Mucosa of rectum (tissue), 2 donors: ENCODE data around the gene DRICH1.
"Not testable (repeated sequence)": the region's sequence is repeated elsewhere in the genome, so short reads cannot be mapped to it uniquely, and the experiment has no call there.

ENCODE experiments used
- H3K27ac ChIP-seq, 2 donors: one replicate each; pipeline ENCODE4 v1.7.0; 2013; ENCODE audit warnings: inconsistent platforms in 2 of 2, low read depth in 2 of 2, low read length in 2 of 2
- H3K27me3 ChIP-seq, 2 donors: one replicate each; pipeline ENCODE4 v1.7.0; 2013; ENCODE audit warnings: low read length in 2 of 2; ENCODE audit not compliant: control insufficient read depth in 2 of 2, insufficient read depth in 2 of 2
- H3K36me3 ChIP-seq, 2 donors: one replicate each; pipeline ENCODE4 v1.7.0; 2013; ENCODE audit warnings: low read length in 2 of 2; ENCODE audit not compliant: control insufficient read depth in 2 of 2, insufficient read depth in 2 of 2
- H3K4me1 ChIP-seq, 2 donors: one replicate each; pipeline ENCODE4 v1.7.0; 2013; ENCODE audit warnings: low read length in 2 of 2, mild to moderate bottlenecking in 1 of 2; ENCODE audit not compliant: control insufficient read depth in 2 of 2, insufficient read depth in 2 of 2
- H3K4me3 ChIP-seq, 2 donors: one replicate each; pipeline ENCODE4 v1.7.0; 2013; ENCODE audit warnings: low read length in 2 of 2
- H3K9ac ChIP-seq, 2 donors: one replicate each; pipeline ENCODE4 v1.7.0; 2013; ENCODE audit warnings: low read length in 2 of 2, low read depth in 1 of 2, mild to moderate bottlenecking in 1 of 2
- H3K9me3 ChIP-seq, 2 donors: one replicate each; pipeline ENCODE4 v1.7.0; 2013; ENCODE audit warnings: low read length in 2 of 2; ENCODE audit not compliant: control insufficient read depth in 2 of 2
- donor health status: healthy.
- donor health status: Normal muscosa, but diverticular disease.

The DRICH1 gene

DNA sequence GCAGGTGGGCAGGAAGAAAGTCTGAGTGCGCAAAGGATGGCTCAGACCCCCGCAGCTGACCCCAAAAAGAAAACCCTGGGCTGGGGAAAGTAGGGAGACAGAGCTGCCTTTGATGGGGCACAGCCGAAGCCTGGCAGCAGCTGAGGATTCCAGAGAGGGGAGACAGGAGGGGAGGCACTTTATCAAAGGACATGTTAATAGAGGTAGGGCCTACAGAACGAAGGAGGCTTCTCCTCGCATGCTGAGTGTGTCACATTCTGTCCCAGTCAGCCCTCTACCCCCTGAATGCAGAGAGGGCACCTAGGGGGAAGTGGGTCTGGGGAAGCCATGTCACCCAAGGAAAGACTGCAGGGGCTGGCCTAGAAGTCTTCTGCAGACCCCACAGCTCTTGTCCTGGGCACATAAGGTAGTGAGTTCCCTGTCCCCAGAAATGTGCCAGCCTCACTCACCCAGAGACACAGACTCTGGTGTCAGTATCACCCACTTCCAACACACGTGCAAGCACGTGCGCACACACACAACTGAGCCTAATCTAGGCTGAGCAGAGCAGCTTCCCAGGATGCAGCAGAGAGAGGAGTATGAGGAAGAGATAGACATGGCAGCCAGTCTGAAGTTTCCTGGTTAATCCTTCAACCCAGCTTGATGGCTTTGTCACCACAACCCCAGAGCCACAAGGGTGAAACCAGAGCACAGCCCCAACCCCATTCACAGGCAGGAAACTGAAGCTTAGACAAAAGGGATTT is 40.4 kb upstream of the DRICH1 start:
- not testable (repeated sequence) for H3K9me3 ChIP-seq, H3K27me3 ChIP-seq, H3K9ac ChIP-seq, H3K4me3 ChIP-seq, H3K27ac ChIP-seq, H3K4me1 ChIP-seq, H3K36me3 ChIP-seq

DNA sequence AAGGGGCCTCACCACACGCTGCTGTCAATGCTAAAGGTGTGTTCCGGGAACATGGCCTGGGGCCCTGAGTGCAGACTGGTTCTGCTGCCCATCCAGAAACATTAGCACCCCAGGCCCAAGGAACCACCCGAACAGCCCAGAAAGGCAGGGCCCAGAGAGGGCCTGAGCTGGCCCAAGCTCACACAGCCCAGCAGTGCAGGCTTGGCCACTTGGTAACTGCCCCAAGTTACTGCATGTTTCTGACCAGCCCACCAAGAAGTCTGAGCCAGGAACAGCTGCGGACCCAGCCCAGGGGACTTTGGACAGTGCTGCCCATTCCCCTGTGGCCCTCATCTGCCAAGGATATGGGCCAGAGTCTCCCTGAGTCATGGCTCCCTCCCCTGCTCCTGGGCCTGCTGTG is 39.3 kb upstream of the DRICH1 start:
- H3K27ac ChIP-seq, H3K36me3 ChIP-seq, H3K9me3 ChIP-seq, H3K4me3 ChIP-seq, H3K27me3 ChIP-seq, H3K9ac ChIP-seq, H3K4me1 ChIP-seq: not testable (repeated sequence)

DNA sequence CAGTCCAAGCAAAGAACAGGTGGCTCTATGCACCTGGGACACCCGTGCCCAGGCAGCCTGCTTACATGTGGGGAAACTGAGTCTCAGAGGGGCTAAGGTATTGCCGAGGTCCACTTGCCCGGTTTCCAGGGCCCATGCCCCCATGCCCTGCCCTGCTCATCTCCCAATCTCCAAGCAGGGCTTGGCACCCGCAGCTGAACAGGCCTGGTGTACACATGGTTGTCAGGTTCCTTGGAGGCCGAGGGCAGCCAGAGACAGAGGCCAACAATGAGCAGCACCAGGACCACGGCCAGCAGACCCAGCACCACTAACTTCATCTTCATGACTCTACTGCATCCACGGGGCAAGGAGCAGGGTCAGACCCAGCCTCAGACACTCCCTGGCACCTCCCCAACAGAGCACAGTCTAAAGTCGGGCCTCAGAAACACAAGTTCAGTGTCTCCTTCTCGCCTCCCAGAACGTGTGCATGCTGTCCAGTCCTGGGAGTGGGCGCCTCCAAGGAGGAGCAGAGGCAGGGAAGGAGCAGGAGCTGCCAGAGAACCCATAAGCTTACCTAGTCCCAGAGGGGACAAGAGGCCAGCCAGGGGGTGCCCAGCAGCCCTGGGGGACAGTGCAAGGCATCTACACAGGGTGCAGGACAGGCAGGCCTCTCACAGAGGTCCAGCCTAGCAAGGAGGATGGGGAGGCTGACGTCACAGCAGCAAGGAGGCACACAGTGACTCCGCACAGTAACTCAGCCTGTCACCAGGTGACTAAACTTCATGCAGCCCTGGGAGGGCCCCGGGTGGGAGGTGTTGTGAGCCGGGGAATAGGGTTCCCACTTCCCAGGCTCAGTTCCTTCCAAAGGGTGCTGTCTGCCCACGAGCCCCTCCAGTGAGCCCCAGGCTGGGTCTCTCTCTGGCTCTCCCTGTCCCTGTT is 38.5 kb upstream of the DRICH1 start:
- Histone ChIP-seq H3K4me3 (no peak overlapping the region), H3K27me3 (no peaks in the 10 kb centered on the region), H3K9me3 (no peaks in the 10 kb centered on the region), H3K27ac (no peak overlapping the region), H3K36me3 (no peaks in the 10 kb centered on the region), H3K9ac (no peak overlapping the region), H3K4me1 (peaks cover under 1 to 3% of the 10 kb centered on the region in 2 donors)

- H3K4me3 ChIP-seq, H3K9ac ChIP-seq, H3K4me1 ChIP-seq, H3K27ac ChIP-seq, H3K9me3 ChIP-seq, H3K27me3 ChIP-seq: not testable (repeated sequence)
- H3K36me3 ChIP-seq = peaks cover 9 to 12% of the 10 kb centered on the region in 2 donors
Observed at GRCh38 chr22:23660381-23660780, 28.3 kb upstream of the DRICH1 start.

- no peaks in the 10 kb centered on the region for H3K9me3 ChIP-seq
- H3K4me3 ChIP-seq = no peak overlapping the region
- peaks cover 9 to 12% of the 10 kb centered on the region in 2 donors for H3K36me3 ChIP-seq
- no peaks in the 10 kb centered on the region for H3K27me3 ChIP-seq
- H3K9ac ChIP-seq = no peak overlapping the region
- no peaks in the 10 kb centered on the region for H3K4me1 ChIP-seq
- no peak overlapping the region for H3K27ac ChIP-seq
Observed at GRCh38 chr22:23657727-23658126, 25.6 kb upstream of the DRICH1 start.

DNA sequence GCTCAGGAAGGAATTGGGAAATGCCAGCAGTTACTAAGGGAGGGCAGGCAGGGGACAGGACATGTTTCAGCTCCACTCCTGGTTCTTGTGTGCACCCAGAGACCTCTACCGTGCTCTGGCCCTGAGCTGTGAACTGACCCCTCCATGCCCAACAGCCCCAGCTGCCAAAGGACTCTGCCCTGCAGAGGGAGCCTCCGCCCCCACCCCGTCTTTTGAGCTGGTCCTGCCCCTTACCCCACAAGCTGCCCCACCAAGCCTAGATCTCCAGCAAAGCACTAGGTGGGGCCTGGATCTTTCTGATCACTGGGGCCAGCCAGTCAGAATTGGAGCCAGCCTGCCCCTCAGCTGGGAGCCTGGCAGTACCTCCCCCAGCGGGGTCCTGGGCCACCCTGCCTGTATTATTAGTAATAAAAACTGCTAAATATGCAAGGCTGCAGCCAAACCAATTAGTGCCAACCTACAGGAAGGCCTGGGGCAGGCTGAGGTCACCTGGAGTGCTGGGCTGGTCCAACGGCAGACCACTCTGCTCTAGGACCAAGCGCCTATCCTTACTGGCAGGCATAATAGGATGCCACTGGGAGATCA is 23.9 kb upstream of the DRICH1 start:
- H3K27ac ChIP-seq = no peak overlapping the region
- H3K9ac ChIP-seq = no peak overlapping the region
- H3K9me3 ChIP-seq = no peaks in the 10 kb centered on the region
- peaks cover 10 to 12% of the 10 kb centered on the region in 2 donors for H3K36me3 ChIP-seq
- H3K4me1 ChIP-seq = no peaks in the 10 kb centered on the region
- H3K27me3 ChIP-seq = no peaks in the 10 kb centered on the region
- no peak overlapping the region for H3K4me3 ChIP-seq

GRCh38 chr22:23652711-23653110 is 20.6 kb upstream of the DRICH1 start:
- Histone ChIP-seq H3K27ac (no peak overlapping the region), H3K9ac (no peak overlapping the region), H3K4me1 (no peaks in the 10 kb centered on the region), H3K27me3 (no peaks in the 10 kb centered on the region), H3K36me3 (peaks cover 0 to 3% of the 10 kb centered on the region in 2 donors), H3K9me3 (no peaks in the 10 kb centered on the region), H3K4me3 (no peak overlapping the region)

DNA sequence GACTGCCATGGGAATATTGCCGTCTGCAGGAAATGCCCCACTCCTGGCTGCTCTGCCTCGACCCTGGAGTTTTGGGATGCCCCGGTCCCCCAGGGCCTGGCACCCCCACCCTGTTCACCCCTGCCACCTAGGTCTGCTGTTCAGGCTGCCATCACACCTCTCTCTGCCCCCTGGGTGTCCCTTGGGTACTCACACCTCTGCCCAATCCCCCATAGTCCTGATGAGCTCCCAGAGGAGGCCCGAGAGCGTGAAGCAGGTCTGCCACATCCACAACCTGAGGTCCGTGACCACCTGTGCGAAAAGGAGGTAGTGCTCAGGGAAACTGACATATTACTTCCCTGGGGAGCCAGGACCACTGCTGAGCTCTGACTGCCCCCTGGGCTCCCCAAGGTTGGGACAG is 20.2 kb upstream of the DRICH1 start:
- Histone ChIP-seq H3K4me3 (no peak overlapping the region), H3K9me3 (no peaks in the 10 kb centered on the region), H3K36me3 (peaks cover 0 to 3% of the 10 kb centered on the region in 2 donors), H3K27ac (no peak overlapping the region), H3K4me1 (no peaks in the 10 kb centered on the region), H3K27me3 (no peaks in the 10 kb centered on the region), H3K9ac (no peak overlapping the region)

GRCh38 chr22:23651676-23652075 is 19.6 kb upstream of the DRICH1 start:
- H3K9me3 ChIP-seq = no peaks in the 10 kb centered on the region

GRCh38 chr22:23649071-23649501 is 17.0 kb upstream of the DRICH1 start:
- no peaks in the 10 kb centered on the region for H3K27me3 ChIP-seq
- H3K27ac ChIP-seq = no peak overlapping the region
- no peak overlapping the region for H3K9ac ChIP-seq
- H3K4me1 ChIP-seq = no peaks in the 10 kb centered on the region
- H3K9me3 ChIP-seq = no peaks in the 10 kb centered on the region
- peaks cover 0 to 3% of the 10 kb centered on the region in 2 donors for H3K36me3 ChIP-seq
- H3K4me3 ChIP-seq = no peak overlapping the region

More at GRCh38 chr22:23651676-23652075, 19.6 kb upstream of the DRICH1 start:
- H3K27ac ChIP-seq = no peak overlapping the region
- no peak overlapping the region for H3K4me3 ChIP-seq
- no peak overlapping the region for H3K9ac ChIP-seq
- peaks cover 0 to 3% of the 10 kb centered on the region in 2 donors for H3K36me3 ChIP-seq
- H3K4me1 ChIP-seq = no peaks in the 10 kb centered on the region
- H3K27me3 ChIP-seq = no peaks in the 10 kb centered on the region
